ENCODE measurements around the gene SSBP3. TPM values are rescaled to one million over a fixed set of nuclear protein-coding genes. Genes with fewer than 3 reads are reported as not detected.

SSBP3 gene
- total RNA-seq, 1 donor from 2014 or later = 51.0 TPM

DNA sequence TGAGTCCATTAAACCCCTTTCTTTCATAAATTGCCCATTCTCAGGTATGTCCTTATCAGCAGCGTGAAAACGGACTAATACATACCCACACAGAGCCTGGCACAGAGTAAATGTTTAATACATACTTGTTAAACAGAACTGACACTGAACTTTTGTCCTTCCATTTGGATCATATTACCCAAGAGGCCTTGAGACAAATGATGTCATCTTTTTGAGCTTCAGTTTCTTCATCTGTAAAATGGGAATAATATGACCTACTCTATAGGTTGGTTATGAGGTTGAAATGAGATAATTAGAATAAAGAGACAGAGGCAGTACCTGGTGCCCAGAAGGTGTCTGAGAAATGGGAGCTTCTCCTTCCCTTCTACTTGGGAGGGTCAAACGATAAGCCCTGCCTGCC, 220.1 kb downstream of the SSBP3 start:
- Histone ChIP-seq H3K4me1 (no peaks in the 10 kb centered on the region), H3K36me3 (peaks cover 10 to 28% of the 10 kb centered on the region in 2 donors), H3K27ac (no peak overlapping the region), H3K27me3 (no peaks in the 10 kb centered on the region), H3K9me3 (no peaks in the 10 kb centered on the region), H3K4me3 (no peak overlapping the region)
- no peak for DNase-seq (ENCODE audit: low spot score in 2 of 2)
- intact Hi-C loops (cut with DNase I) = no loop called here
- TF ChIP-seq, protein P1, sequence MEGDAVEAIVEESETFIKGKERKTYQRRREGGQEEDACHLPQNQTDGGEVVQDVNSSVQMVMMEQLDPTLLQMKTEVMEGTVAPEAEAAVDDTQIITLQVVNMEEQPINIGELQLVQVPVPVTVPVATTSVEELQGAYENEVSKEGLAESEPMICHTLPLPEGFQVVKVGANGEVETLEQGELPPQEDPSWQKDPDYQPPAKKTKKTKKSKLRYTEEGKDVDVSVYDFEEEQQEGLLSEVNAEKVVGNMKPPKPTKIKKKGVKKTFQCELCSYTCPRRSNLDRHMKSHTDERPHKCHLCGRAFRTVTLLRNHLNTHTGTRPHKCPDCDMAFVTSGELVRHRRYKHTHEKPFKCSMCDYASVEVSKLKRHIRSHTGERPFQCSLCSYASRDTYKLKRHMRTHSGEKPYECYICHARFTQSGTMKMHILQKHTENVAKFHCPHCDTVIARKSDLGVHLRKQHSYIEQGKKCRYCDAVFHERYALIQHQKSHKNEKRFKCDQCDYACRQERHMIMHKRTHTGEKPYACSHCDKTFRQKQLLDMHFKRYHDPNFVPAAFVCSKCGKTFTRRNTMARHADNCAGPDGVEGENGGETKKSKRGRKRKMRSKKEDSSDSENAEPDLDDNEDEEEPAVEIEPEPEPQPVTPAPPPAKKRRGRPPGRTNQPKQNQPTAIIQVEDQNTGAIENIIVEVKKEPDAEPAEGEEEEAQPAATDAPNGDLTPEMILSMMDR (IDR thresholded peaks at IDR 0.05) = no peak

DNA sequence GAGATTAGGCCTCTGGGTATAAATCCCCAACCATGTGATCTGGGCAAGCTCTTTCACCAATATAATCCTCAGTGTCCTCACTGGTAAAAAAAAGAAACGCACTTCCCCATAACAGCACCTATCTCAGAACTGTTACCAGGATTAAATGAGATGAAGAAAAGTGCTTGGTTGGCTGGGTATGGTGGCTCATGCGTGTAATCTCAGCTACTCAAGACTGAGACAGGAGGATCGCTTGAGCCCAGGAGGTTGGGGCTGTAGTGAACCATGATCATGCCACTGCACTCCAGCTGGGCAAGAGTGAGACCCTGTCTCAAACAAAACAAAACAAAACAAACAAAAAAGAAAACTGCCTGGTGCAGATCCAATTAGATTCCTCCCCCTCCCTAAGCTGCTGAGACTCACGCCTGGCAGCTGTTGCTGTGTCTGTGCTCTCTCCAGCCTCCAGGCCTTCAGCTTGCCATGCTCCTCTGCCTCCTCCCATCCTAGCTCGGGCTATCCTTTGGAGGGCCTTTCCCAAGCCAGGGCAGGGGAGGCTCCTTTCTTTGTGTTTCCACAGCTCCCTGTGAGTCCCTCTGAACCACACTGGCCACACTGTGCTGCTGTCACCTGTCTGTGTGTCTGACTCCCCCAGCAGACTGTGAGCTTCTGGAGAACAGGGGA, 225.4 kb downstream of the SSBP3 start:
- DNase-seq (ENCODE audit: low spot score in 2 of 2) = no peak
- TF ChIP-seq, protein P1 (IDR thresholded peaks at IDR 0.05) = no peak
- Histone ChIP-seq H3K4me3 (no peak overlapping the region), H3K27me3 (no peaks in the 10 kb centered on the region), H3K36me3 (peaks cover 0 to 15% of the 10 kb centered on the region in 2 donors), H3K4me1 (no peaks in the 10 kb centered on the region), H3K27ac (no peak overlapping the region), H3K9me3 (no peaks in the 10 kb centered on the region)
- intact Hi-C loops (cut with DNase I) = no loop called here

DNA sequence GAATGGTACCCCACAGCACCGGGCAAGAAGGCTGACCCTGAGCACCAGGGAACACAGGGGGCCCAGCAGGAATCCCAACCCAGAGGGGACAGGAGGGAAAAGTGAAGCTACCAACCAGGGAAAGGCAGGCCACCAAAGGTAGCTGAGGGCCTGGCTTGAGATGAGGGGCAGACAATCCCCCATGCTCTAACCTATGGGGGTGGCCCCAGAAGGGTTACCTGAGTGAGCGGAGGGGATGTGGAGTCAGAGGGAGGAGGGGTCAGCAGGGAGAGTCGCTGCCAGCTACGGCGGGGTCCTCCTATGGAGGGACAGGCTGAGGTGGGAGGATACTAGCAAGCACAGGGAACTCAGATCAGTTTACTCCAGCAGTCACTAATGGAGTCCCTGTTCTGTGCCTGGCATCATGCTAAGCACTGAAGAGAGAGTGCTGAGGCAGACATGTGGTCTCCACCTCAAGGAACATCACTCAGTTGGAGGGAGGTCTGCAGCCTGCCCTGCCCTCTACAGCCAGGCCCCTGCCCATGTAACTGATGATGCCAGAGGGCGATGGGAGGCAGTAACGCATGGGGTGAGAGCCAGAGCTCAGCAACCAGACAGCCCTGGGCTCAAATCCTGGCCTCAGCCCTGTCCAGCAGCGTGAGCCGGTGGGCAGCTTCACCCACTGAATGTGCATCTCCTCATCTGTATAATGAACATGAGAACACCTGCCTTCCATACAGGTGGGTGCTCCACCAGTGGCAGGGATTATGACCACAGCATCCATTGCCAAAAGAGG, 227.7 kb downstream of the SSBP3 start:
- intact Hi-C loops (cut with DNase I) = no loop called here
- TF ChIP-seq, protein P1 (IDR thresholded peaks at IDR 0.05) = no peak
- no peaks in the 10 kb centered on the region for H3K27me3 ChIP-seq
- no peak overlapping the region for H3K4me3 ChIP-seq
- no peak for DNase-seq (ENCODE audit: low spot score in 2 of 2)
- peaks cover 0 to 24% of the 10 kb centered on the region in 2 donors for H3K36me3 ChIP-seq
- no peaks in the 10 kb centered on the region for H3K9me3 ChIP-seq
- H3K4me1 ChIP-seq = no peaks in the 10 kb centered on the region
- H3K27ac ChIP-seq = no peak overlapping the region

DNA sequence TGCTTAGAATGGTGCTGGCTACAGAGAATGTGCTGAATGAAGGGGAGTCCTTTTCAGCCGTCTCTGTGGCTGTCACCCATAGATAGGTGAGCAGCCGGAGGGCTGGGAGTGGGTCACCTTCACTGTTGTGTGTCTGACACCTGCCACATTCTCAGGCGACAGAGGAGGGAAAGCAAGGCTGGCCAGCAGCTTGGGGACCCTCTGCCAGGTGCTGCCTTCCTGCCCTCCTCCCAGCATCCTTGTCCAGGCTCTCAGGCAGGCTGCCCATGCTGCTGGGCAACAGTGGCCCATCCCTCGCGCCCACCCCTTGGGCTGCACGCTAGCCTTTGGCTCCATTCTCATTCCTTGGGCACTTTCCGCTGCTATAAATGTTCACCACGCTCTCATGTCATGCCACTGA, 228.5 kb downstream of the SSBP3 start:
- TF ChIP-seq, protein P1 (IDR thresholded peaks at IDR 0.05) = no peak
- DNase-seq (ENCODE audit: low spot score in 2 of 2) = no peak
- peaks cover 0 to 24% of the 10 kb centered on the region in 2 donors for H3K36me3 ChIP-seq
- H3K4me1 ChIP-seq = no peaks in the 10 kb centered on the region
- H3K4me3 ChIP-seq = no peak overlapping the region
- no peaks in the 10 kb centered on the region for H3K9me3 ChIP-seq
- intact Hi-C loops (cut with DNase I) = no loop called here
- H3K27me3 ChIP-seq = no peaks in the 10 kb centered on the region
- H3K27ac ChIP-seq = no peak overlapping the region

DNA sequence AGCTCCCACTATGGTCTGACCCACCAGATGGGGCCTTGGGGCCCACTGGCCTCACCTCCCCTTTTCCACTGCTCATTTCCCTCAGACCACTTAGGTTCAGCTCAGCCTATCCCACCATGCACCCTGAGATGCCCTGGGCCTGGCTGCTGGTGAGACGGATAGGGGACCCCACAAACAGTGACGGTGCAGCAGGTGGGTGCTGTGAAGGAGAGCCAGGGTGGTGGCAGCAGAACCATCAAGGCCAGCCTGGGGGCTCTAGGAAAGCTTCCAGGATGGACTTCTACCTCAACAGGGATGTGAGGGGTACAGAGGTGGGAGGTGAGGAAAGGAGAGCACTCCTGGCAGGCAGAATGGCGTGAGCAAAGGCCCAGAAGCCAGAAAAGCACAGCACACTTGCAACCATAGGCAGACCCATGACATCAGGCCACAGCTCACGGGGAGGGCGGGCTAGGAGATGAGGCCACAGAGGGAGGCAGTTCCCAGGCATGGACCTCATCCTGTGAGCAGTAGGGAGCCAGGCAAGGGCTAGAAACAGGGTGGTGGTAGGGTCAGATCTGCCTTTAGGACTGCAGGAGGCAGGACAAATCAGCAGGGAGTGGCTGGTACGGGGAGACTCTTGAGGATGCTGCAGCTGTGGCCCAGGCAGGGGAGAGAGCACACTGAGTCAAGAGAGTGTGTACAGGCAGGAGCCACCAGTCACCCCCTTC, 229.4 kb downstream of the SSBP3 start:
- no peak overlapping the region for H3K27ac ChIP-seq
- H3K27me3 ChIP-seq = no peaks in the 10 kb centered on the region
- peaks cover 0 to 24% of the 10 kb centered on the region in 2 donors for H3K36me3 ChIP-seq
- TF ChIP-seq, protein P1 (IDR thresholded peaks at IDR 0.05) = no peak
- no peaks in the 10 kb centered on the region for H3K4me1 ChIP-seq
- DNase-seq (ENCODE audit: low spot score in 2 of 2) = no peak
- intact Hi-C loops (cut with DNase I) = no loop called here
- H3K9me3 ChIP-seq = no peaks in the 10 kb centered on the region
- H3K4me3 ChIP-seq = no peak overlapping the region

Other genes with a start within 250 kb of the SSBP3 start
- 5.1 TPM for gene CYB5RL, start 206.4 kb downstream of the SSBP3 start, total RNA-seq
- gene MRPL37, start 206.2 kb downstream of the SSBP3 start, total RNA-seq = 51.2 TPM
- gene ACOT11, start 141.8 kb upstream of the SSBP3 start, total RNA-seq = 30.4 TPM
- not detected for gene FAM151A, start 217.1 kb upstream of the SSBP3 start, total RNA-seq
- gene MROH7, start 235.4 kb upstream of the SSBP3 start, total RNA-seq = 2.0 TPM